K562 (cell line): Measurements from ENCODE around the gene MAST3. TPM values are rescaled to one million over a fixed set of nuclear protein-coding genes. Genes with fewer than 3 reads are reported as not detected.

ENCODE experiments used
- ATF1 ChIP-seq, 2 experiments: fragments of 450-650 bp in 1 of 2; IDR thresholded peaks; 2 replicates each; pipeline ENCODE4 v1.6.1; 2016; ENCODE audit warnings: missing compliant biosample characterization in 1 of 2, missing genetic modification characterization in 1 of 2
- BACH1 ChIP-seq: fragments of 200-800 bp; sonication (Bioruptor generic); IDR thresholded peaks from 2 replicates; pipeline ENCODE4 v1.6.1; 2016; ENCODE audit warnings: missing genetic modification characterization, missing compliant biosample characterization
- BCOR ChIP-seq: fragments of 450-650 bp; IDR thresholded peaks from 2 replicates; pipeline ENCODE4 v1.6.1; 2016
- CC2D1A ChIP-seq: fragments of 450-650 bp; IDR thresholded peaks from 2 replicates; pipeline ENCODE4 v1.6.1; 2017; ENCODE audit warnings: mild to moderate bottlenecking
- KLF16 ChIP-seq: IDR thresholded peaks from 2 replicates; pipeline ENCODE4 v1.6.1; 2016; ENCODE audit warnings: antibody characterized with exemption
- RNF2 ChIP-seq: sonication (generic); IDR thresholded peaks from 2 replicates; pipeline ENCODE4 v1.6.1; 2016
- SAFB ChIP-seq: fragments of 200-400 bp; formaldehyde crosslinking; IDR thresholded peaks from 2 replicates; pipeline ENCODE4 v1.6.1; 2017; ENCODE audit warnings: low read depth, low read length, borderline replicate concordance
- SRSF3 ChIP-seq: fragments of 200-400 bp; formaldehyde crosslinking; IDR thresholded peaks from 2 replicates; pipeline ENCODE4 v1.6.1; 2016; ENCODE audit warnings: mild to moderate bottlenecking, low read length, moderate library complexity; ENCODE audit not compliant: insufficient read depth
- STAG1 ChIP-seq: sonication (generic); formaldehyde crosslinking; IDR thresholded peaks from 2 replicates; pipeline ENCODE4 v1.5.0; 2020; ENCODE audit warnings: missing genetic modification reagents, borderline replicate concordance
- STAT5A ChIP-seq: IDR thresholded peaks from 2 replicates; pipeline ENCODE4 v1.6.1; 2012; ENCODE audit warnings: low read length, inconsistent platforms, borderline replicate concordance
- XRCC5 ChIP-seq: fragments of 200-400 bp; formaldehyde crosslinking; IDR thresholded peaks from 2 replicates; pipeline ENCODE4 v1.6.1; 2017; ENCODE audit warnings: low read depth, mild to moderate bottlenecking, low read length
- ZBTB7A ChIP-seq: IDR thresholded peaks from 2 replicates; pipeline ENCODE4 v1.6.1; 2011; ENCODE audit warnings: low read depth, mild to moderate bottlenecking, low read length, moderate library complexity, borderline replicate concordance; ENCODE audit not compliant: control insufficient read depth
- ZFP36 ChIP-seq: fragments of 150-350 bp; IDR thresholded peaks from 2 replicates; pipeline ENCODE4 v1.6.1; 2018; ENCODE audit warnings: low read length, low read depth; ENCODE audit not compliant: partially characterized antibody
- ZKSCAN1 ChIP-seq: fragments of 150-350 bp; IDR thresholded peaks from 2 replicates; pipeline ENCODE4 v1.6.1; 2016; ENCODE audit warnings: low read depth, low read length
- ZNF143 ChIP-seq: sonication (generic); formaldehyde crosslinking; IDR thresholded peaks from 2 replicates; pipeline ENCODE4 v1.9.0; 2022; ENCODE audit warnings: mild to moderate bottlenecking, missing genetic modification reagents
- polyA plus RNA-seq, 8 experiments: library from polyadenylated mRNA; depleted of rRNA in 4 of 8; stranded (reverse) in 5 of 8; unstranded in 3 of 8; fragments of >200 nt; fragmentation: Nextera tagmentation in 2 of 8; fragmentation: Illumina TruSeq in 1 of 8; extraction: Ambion mirVana in 2 of 8; extraction: Trizol in 1 of 8; gene quantifications; 2 replicates each; pipeline versions ENCODE4 v1.2.1 to v1.2.3, GENCODE V29; 2011 to 2014; ENCODE audit warnings: inconsistent platforms in 1 of 8, missing spikeins in 1 of 8
- total RNA-seq, 7 experiments: library from RNA; depleted of rRNA in 6 of 7; stranded (reverse); fragments of >200 nt in 6 of 7; fragmentation: Illumina TruSeq in 2 of 7; extraction: Trizol in 2 of 7; gene quantifications; 2 replicates each; pipeline versions ENCODE4 v1.2.1 to v1.2.3, GENCODE V29; 2011 to 2021; ENCODE audit warnings: low replicate concordance in 1 of 7
- TF ChIP-seq, protein P1 (sequence below): fragments of 250-450 bp; sonication (Bioruptor Pico); IDR thresholded peaks from 2 replicates; pipeline ENCODE4 v1.4.0; 2020; ENCODE audit warnings: mild to moderate bottlenecking, moderate library complexity, borderline replicate concordance
- TF ChIP-seq, protein P2 (sequence below), 3 experiments: IDR thresholded peaks in 2 of 3; conservative IDR thresholded peaks in 1 of 3; 2 replicates each; pipeline ENCODE4 v1.5.1; 2011 to 2012; ENCODE audit warnings: low read length in 3 of 3, mild to moderate bottlenecking in 3 of 3, control low read depth in 2 of 3, improper control_type of control experiment in 1 of 3, inconsistent platforms in 1 of 3, low read depth in 1 of 3, mixed read lengths in 1 of 3, moderate library complexity in 1 of 3; ENCODE audit not compliant: insufficient read depth in 2 of 3
- TF ChIP-seq, protein P3 (sequence below): IDR thresholded peaks from 2 replicates; pipeline ENCODE4 v1.6.1; 2011; ENCODE audit warnings: borderline replicate concordance, low read depth, mild to moderate bottlenecking, moderate library complexity, low read length; ENCODE audit not compliant: insufficient read depth, poor library complexity, severe bottlenecking
- TF ChIP-seq, protein P4 (sequence below): IDR thresholded peaks from 3 replicates; pipeline ENCODE4 v1.6.1; 2011; ENCODE audit warnings: borderline replicate concordance, mild to moderate bottlenecking; ENCODE audit not compliant: insufficient read length, insufficient read depth

MAST3 gene
- total and polyA plus RNA-seq, 9 of the 15 experiments (the other 6 are each of a cell fraction or from before 2014, with no cell fraction given) = 0.94 to 9.9 (median 2.4) TPM

DNA sequence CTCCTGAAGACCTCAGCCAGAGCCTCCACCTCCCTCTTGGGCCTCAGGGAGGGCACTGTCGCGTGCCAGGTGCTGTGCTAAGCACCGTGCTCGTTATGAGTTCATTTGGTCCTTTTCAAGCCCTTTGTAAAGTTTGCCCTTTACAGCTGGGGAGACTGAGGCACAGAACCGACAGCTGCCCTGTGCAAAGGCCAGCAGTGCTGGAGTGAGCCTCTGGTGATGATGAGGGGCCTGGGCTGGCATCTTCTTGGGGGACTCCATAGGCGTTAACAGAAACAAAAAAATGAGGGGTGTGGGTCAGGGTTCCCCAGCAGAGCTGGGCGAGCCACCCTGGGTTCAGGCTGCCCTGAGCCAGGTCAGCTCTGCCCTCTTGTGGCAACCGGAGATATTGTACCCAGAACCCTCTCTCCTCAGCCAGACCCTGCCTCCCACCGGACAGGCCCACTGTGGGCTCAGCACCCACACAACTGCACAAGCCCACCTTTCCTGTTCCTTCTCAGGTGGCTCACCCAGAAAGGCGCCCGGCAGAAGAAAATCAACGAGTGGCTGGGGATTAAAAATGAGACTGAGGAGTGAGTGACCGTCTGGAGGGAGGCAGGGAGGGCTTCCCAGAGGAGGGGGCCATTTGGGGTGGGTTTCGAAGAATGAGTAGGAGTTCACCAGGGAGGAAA, 70.5 kb downstream of the MAST3 start (continued):
- TF ChIP-seq STAT5A (no peak), ZFP36 (peak; percentile 90), SRSF3 (no peak), ATF1 (CRISPR knock-in tag; IDR thresholded peaks at IDR 0.05) (no peak), ATF1 (tag; IDR thresholded peaks at IDR 0.05) (no peak), ZKSCAN1 (no peak), BACH1 (tag) (no peak), ZNF143 (peak; percentile 70), STAG1 (CRISPR knock-in tag) (peak; percentile 50; the same call in 1 of the 2 replicates), RNF2 (no peak), BCOR (peak; percentile 77; the same call in 1 of the 2 replicates), CC2D1A (peak; percentile 41; the same call in 1 of the 2 replicates), XRCC5 (0 out of 2 replicates have a peak, but pooled peaks have one; percentile 42), KLF16 (0 out of 2 replicates have a peak, but pooled peaks have one; percentile 29), SAFB (no peak), ZBTB7A (peak; percentile 70)
- TF ChIP-seq, protein P1, sequence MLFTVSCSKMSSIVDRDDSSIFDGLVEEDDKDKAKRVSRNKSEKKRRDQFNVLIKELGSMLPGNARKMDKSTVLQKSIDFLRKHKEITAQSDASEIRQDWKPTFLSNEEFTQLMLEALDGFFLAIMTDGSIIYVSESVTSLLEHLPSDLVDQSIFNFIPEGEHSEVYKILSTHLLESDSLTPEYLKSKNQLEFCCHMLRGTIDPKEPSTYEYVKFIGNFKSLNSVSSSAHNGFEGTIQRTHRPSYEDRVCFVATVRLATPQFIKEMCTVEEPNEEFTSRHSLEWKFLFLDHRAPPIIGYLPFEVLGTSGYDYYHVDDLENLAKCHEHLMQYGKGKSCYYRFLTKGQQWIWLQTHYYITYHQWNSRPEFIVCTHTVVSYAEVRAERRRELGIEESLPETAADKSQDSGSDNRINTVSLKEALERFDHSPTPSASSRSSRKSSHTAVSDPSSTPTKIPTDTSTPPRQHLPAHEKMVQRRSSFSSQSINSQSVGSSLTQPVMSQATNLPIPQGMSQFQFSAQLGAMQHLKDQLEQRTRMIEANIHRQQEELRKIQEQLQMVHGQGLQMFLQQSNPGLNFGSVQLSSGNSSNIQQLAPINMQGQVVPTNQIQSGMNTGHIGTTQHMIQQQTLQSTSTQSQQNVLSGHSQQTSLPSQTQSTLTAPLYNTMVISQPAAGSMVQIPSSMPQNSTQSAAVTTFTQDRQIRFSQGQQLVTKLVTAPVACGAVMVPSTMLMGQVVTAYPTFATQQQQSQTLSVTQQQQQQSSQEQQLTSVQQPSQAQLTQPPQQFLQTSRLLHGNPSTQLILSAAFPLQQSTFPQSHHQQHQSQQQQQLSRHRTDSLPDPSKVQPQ (CRISPR knock-in tag) = no peak
- TF ChIP-seq, protein P2, sequence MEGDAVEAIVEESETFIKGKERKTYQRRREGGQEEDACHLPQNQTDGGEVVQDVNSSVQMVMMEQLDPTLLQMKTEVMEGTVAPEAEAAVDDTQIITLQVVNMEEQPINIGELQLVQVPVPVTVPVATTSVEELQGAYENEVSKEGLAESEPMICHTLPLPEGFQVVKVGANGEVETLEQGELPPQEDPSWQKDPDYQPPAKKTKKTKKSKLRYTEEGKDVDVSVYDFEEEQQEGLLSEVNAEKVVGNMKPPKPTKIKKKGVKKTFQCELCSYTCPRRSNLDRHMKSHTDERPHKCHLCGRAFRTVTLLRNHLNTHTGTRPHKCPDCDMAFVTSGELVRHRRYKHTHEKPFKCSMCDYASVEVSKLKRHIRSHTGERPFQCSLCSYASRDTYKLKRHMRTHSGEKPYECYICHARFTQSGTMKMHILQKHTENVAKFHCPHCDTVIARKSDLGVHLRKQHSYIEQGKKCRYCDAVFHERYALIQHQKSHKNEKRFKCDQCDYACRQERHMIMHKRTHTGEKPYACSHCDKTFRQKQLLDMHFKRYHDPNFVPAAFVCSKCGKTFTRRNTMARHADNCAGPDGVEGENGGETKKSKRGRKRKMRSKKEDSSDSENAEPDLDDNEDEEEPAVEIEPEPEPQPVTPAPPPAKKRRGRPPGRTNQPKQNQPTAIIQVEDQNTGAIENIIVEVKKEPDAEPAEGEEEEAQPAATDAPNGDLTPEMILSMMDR (IDR thresholded peaks at IDR 0.05 in 2 of 3, conservative IDR thresholded peaks at IDR 0.05 in 1 of 3; ENCODE audit: insufficient read depth in 2 of 3, low read depth in 1 of 3, low read length in 3 of 3) = peak; percentile 84 to 87 (median 85)
- TF ChIP-seq, protein P3, sequence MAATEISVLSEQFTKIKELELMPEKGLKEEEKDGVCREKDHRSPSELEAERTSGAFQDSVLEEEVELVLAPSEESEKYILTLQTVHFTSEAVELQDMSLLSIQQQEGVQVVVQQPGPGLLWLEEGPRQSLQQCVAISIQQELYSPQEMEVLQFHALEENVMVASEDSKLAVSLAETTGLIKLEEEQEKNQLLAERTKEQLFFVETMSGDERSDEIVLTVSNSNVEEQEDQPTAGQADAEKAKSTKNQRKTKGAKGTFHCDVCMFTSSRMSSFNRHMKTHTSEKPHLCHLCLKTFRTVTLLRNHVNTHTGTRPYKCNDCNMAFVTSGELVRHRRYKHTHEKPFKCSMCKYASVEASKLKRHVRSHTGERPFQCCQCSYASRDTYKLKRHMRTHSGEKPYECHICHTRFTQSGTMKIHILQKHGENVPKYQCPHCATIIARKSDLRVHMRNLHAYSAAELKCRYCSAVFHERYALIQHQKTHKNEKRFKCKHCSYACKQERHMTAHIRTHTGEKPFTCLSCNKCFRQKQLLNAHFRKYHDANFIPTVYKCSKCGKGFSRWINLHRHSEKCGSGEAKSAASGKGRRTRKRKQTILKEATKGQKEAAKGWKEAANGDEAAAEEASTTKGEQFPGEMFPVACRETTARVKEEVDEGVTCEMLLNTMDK = peak; percentile 19
- TF ChIP-seq, protein P4, sequence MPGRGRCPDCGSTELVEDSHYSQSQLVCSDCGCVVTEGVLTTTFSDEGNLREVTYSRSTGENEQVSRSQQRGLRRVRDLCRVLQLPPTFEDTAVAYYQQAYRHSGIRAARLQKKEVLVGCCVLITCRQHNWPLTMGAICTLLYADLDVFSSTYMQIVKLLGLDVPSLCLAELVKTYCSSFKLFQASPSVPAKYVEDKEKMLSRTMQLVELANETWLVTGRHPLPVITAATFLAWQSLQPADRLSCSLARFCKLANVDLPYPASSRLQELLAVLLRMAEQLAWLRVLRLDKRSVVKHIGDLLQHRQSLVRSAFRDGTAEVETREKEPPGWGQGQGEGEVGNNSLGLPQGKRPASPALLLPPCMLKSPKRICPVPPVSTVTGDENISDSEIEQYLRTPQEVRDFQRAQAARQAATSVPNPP = no peak
